IMR-90 (cell line): ENCODE data around the gene PIP5K1A. TPM values are rescaled to one million over a fixed set of nuclear protein-coding genes. Genes with fewer than 3 reads are reported as not detected.

Experiments
- ATAC-seq: fragments of 200-7000 bp; cut with Tn5 transposase; 2 replicates; pipeline ENCODE4 v1.9.1; 2020; ENCODE audit warnings: low read depth, mild to moderate bottlenecking, moderate library complexity
- BruUV-seq: library from RNA; stranded (reverse); fragments of 400-500 nt; replicated peaks from 2 replicates; lab custom pipeline; 2021; lab: Mats Ljungman, UMichigan
- CTCF ChIA-PET: fragments of 300-600 bp; formaldehyde crosslinking; extraction: SDS; loops from one replicate; lab custom pipeline; 2021; ENCODE audit warnings: antibody characterized with exemption; lab: Yijun Ruan, JAX
- POLR2A ChIA-PET: fragments of 300-600 bp; sonication (Branson Sonifier 250); formaldehyde crosslinking; loops from one replicate; lab custom pipeline; 2022; ENCODE audit warnings: antibody characterized with exemption; ENCODE audit not compliant: unreplicated experiment; lab: Charles Lee
- DNase-seq: peaks from one replicate; pipeline ENCODE4 v3.0.0; 2013
- H2AFZ ChIP-seq: replicated peaks from 2 replicates; pipeline ENCODE3; 2013; ENCODE audit warnings: low read length, mild to moderate bottlenecking; ENCODE audit not compliant: poor library complexity
- H2AK5ac ChIP-seq: 2 replicates; pipeline ENCODE4 v1.6.1; 2013; ENCODE audit warnings: low read depth, low read length, inconsistent platforms
- H2AK9ac ChIP-seq: replicated peaks from 2 replicates; pipeline ENCODE3; 2013; ENCODE audit warnings: mild to moderate bottlenecking, low read depth, low read length, moderate library complexity; ENCODE audit not compliant: poor library complexity
- H2BK120ac ChIP-seq: 2 replicates; pipeline ENCODE4 v1.6.1; 2013; ENCODE audit warnings: low read depth, low read length, inconsistent platforms
- H2BK15ac ChIP-seq: 3 replicates; pipeline ENCODE4 v1.6.1; 2013; ENCODE audit warnings: low read depth, low read length, inconsistent platforms
- H2BK20ac ChIP-seq: 2 replicates; pipeline ENCODE4 v1.6.1; 2013; ENCODE audit warnings: low read depth, mild to moderate bottlenecking, inconsistent platforms, low read length, moderate library complexity
- H2BK5ac ChIP-seq: 2 replicates; pipeline ENCODE4 v1.6.1; 2013; ENCODE audit warnings: mild to moderate bottlenecking, low read depth, low read length, inconsistent platforms; ENCODE audit not compliant: poor library complexity, severe bottlenecking
- H3K14ac ChIP-seq: replicated peaks from 2 replicates; pipeline ENCODE4 v1.6.1; 2013; ENCODE audit warnings: low read depth, low read length, inconsistent platforms
- H3K18ac ChIP-seq: 2 replicates; pipeline ENCODE4 v1.6.1; 2013; ENCODE audit warnings: low read depth, low read length, control low read depth
- H3K23ac ChIP-seq: 2 replicates; pipeline ENCODE4 v1.6.1; 2013; ENCODE audit warnings: low read depth, low read length, inconsistent platforms
- H3K27ac ChIP-seq: 2 replicates; pipeline ENCODE4 v1.5.1; 2013; ENCODE audit warnings: mild to moderate bottlenecking, control low read depth, low read length; ENCODE audit not compliant: insufficient read depth
- H3K27me3 ChIP-seq: 2 replicates; pipeline ENCODE4 v1.6.1; 2013; ENCODE audit warnings: low read length; ENCODE audit not compliant: control insufficient read depth, insufficient read depth
- H3K36me3 ChIP-seq: 2 replicates; pipeline ENCODE4 v1.6.1; 2013; ENCODE audit warnings: low read length, mixed read lengths; ENCODE audit not compliant: control insufficient read depth, insufficient read depth
- H3K4ac ChIP-seq: 2 replicates; pipeline ENCODE4 v1.6.1; 2013; ENCODE audit warnings: low read depth, low read length, inconsistent platforms
- H3K4me1 ChIP-seq: 2 replicates; pipeline ENCODE4 v1.6.1; 2013; ENCODE audit warnings: low read length, mixed read lengths; ENCODE audit not compliant: control insufficient read depth, insufficient read depth
- H3K4me2 ChIP-seq: 2 replicates; pipeline ENCODE4 v1.6.1; 2013; ENCODE audit warnings: low read depth, mild to moderate bottlenecking, control low read depth, low read length, moderate library complexity
- H3K4me3 ChIP-seq: 2 replicates; pipeline ENCODE4 v1.5.1; 2013; ENCODE audit warnings: low read depth, mild to moderate bottlenecking, control low read depth, low read length, moderate library complexity; ENCODE audit not compliant: insufficient read depth
- H3K56ac ChIP-seq: 2 replicates; pipeline ENCODE4 v1.6.1; 2013; ENCODE audit warnings: low read length, inconsistent platforms; ENCODE audit not compliant: insufficient read depth; ENCODE audit errors: extremely low read depth
- H3K79me1 ChIP-seq, 2 experiments: 2 replicates each; pipeline ENCODE4 v1.6.1; 2013; ENCODE audit warnings: low read length in 2 of 2, inconsistent platforms in 1 of 2, low read depth in 1 of 2
- H3K9ac ChIP-seq: 2 replicates; pipeline ENCODE4 v1.6.1; 2013; ENCODE audit warnings: low read depth, low read length, control low read depth
- H3K9me1 ChIP-seq: 2 replicates; pipeline ENCODE4 v1.6.1; 2013; ENCODE audit warnings: low read length, inconsistent platforms; ENCODE audit not compliant: insufficient read depth
- H3K9me3 ChIP-seq: 2 replicates; pipeline ENCODE4 v1.6.1; 2013; ENCODE audit warnings: low read length; ENCODE audit not compliant: control insufficient read depth, insufficient read depth
- H4K20me1 ChIP-seq: 2 replicates; pipeline ENCODE4 v1.6.1; 2013; ENCODE audit warnings: low read length, inconsistent platforms; ENCODE audit not compliant: insufficient read depth
- H4K5ac ChIP-seq: 2 replicates; pipeline ENCODE4 v1.6.1; 2013; ENCODE audit warnings: mild to moderate bottlenecking, low read depth, low read length, control low read depth
- H4K8ac ChIP-seq, 2 experiments: 2 replicates each; pipeline ENCODE4 v1.6.1; 2013; ENCODE audit warnings: low read depth in 2 of 2, low read length in 2 of 2, control low read depth in 1 of 2, inconsistent platforms in 1 of 2
- H4K91ac ChIP-seq: 2 replicates; pipeline ENCODE4 v1.6.1; 2013; ENCODE audit warnings: low read depth, low read length, inconsistent platforms; ENCODE audit not compliant: insufficient read depth
- BHLHE40 ChIP-seq: fragments of 150-350 bp; IDR thresholded peaks from 2 replicates; pipeline ENCODE4 v1.6.1; 2016; ENCODE audit warnings: mild to moderate bottlenecking, low read depth, low read length
- MAFK ChIP-seq: IDR thresholded peaks from 2 replicates; pipeline ENCODE4 v1.6.1; 2012; ENCODE audit warnings: low read depth, low read length, improper control_type of control experiment
- NFE2L2 ChIP-seq: fragments of 150-350 bp; IDR thresholded peaks from 2 replicates; pipeline ENCODE4 v1.6.1; 2016; ENCODE audit warnings: low read depth, mild to moderate bottlenecking, low read length
- RFX5 ChIP-seq: IDR thresholded peaks from 2 replicates; pipeline ENCODE4 v1.8.0; 2012; ENCODE audit warnings: low read depth, mild to moderate bottlenecking, low read length, moderate library complexity
- SMC3 ChIP-seq: fragments of 150-350 bp; IDR thresholded peaks from 2 replicates; pipeline ENCODE4 v1.6.1; 2016; ENCODE audit warnings: low read depth, mild to moderate bottlenecking, antibody characterized with exemption, low read length, moderate library complexity
- dilution Hi-C: fragments of 300-500 bp; cut with HindIII; formaldehyde crosslinking; loops from one replicate; pipeline ENCODE4 v1.14.3; 2018; ENCODE audit warnings: low sequenced_read_pairs; ENCODE audit not compliant: unreplicated experiment
- in situ Hi-C: fragments of 300-500 bp; cut with MboI; formaldehyde crosslinking; loops from 3 replicates; pipeline ENCODE4 v1.14.3; 2019; ENCODE audit warnings: low sequenced_read_pairs, inconsistent platforms, mixed read lengths
- intact Hi-C: fragments of 100-400 bp; cut with micrococcal nuclease; formaldehyde crosslinking; loops from 2 replicates; pipeline ENCODE4 v1.10.0; 2022
- polyA plus RNA-seq, 3 experiments: library from polyadenylated mRNA; depleted of rRNA; stranded (reverse); fragments of >200 nt; gene quantifications; 2 replicates each; pipeline ENCODE4 v1.2.3, GENCODE V29; 2012; ENCODE audit warnings: low replicate concordance in 1 of 3
- total RNA-seq: library from RNA; depleted of rRNA; stranded (reverse); fragments of >200 nt; gene quantifications from 2 replicates; pipeline ENCODE4 v1.2.3, GENCODE V29; 2012
- TF ChIP-seq, protein P1 (sequence below): conservative IDR thresholded peaks from 2 replicates; pipeline ENCODE4 v1.5.1; 2012; ENCODE audit warnings: mild to moderate bottlenecking, low read depth, low read length, improper control_type of control experiment

Gene PIP5K1A
- total and polyA plus RNA-seq, 2 of the 4 experiments (the other 2 are of a cell fraction) = 59.1 to 105 TPM

- H3K56ac ChIP-seq = no peak overlapping the region
- DNase-seq (no peak), ATAC-seq (no peak)
- no peak overlapping the region for H2AK9ac ChIP-seq
- no peak overlapping the region for H3K9ac ChIP-seq
- H2AFZ ChIP-seq = no peak overlapping the region
- TF ChIP-seq RFX5 = no peak
- no peak for TF ChIP-seq SMC3
- TF ChIP-seq, protein P1, sequence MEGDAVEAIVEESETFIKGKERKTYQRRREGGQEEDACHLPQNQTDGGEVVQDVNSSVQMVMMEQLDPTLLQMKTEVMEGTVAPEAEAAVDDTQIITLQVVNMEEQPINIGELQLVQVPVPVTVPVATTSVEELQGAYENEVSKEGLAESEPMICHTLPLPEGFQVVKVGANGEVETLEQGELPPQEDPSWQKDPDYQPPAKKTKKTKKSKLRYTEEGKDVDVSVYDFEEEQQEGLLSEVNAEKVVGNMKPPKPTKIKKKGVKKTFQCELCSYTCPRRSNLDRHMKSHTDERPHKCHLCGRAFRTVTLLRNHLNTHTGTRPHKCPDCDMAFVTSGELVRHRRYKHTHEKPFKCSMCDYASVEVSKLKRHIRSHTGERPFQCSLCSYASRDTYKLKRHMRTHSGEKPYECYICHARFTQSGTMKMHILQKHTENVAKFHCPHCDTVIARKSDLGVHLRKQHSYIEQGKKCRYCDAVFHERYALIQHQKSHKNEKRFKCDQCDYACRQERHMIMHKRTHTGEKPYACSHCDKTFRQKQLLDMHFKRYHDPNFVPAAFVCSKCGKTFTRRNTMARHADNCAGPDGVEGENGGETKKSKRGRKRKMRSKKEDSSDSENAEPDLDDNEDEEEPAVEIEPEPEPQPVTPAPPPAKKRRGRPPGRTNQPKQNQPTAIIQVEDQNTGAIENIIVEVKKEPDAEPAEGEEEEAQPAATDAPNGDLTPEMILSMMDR = no peak
- no peak for TF ChIP-seq NFE2L2
- TF ChIP-seq BHLHE40 = no peak
- no peak for TF ChIP-seq MAFK
- in situ Hi-C loops = loop anchor here (5.0 kb wide), 1 partner anchor 62 kb away; no protein-coding TSS in a partner anchor
- dilution Hi-C loops = no loop called here
- no peaks in the 10 kb centered on the region for H4K20me1 ChIP-seq
- H4K91ac ChIP-seq = no peak overlapping the region
- no peak overlapping the region for H3K4me3 ChIP-seq
- no peak overlapping the region for H2AK5ac ChIP-seq
- H3K9me3 ChIP-seq = no peaks in the 10 kb centered on the region
- POLR2A ChIA-PET = no interaction called here
- intact Hi-C loops = no loop called here
- no peak overlapping the region for H3K18ac ChIP-seq
- H2BK120ac ChIP-seq = no peak overlapping the region
- H2BK15ac ChIP-seq = no peak overlapping the region
- H4K5ac ChIP-seq = no peak overlapping the region
- H4K8ac ChIP-seq = no peak overlapping the region
- no peaks in the 10 kb centered on the region for H3K4me1 ChIP-seq
- CTCF ChIA-PET = no interaction called here
- H3K27me3 ChIP-seq = no peaks in the 10 kb centered on the region
- H3K79me1 ChIP-seq = peaks cover 7 to 13% of the 10 kb centered on the region in 2 experiments
- H3K23ac ChIP-seq = no peak overlapping the region
- H3K14ac ChIP-seq = no peak overlapping the region
- no peak overlapping the region for H3K27ac ChIP-seq
- H3K4ac ChIP-seq = no peak overlapping the region
- H2BK20ac ChIP-seq = no peak overlapping the region
- no peak overlapping the region for H3K4me2 ChIP-seq
- no TSS peak for BruUV-seq
- no peak overlapping the region for H2BK5ac ChIP-seq
- H3K9me1 ChIP-seq = no peaks in the 10 kb centered on the region
- H3K36me3 ChIP-seq = peaks cover 40% of the 10 kb centered on the region
Observed at GRCh38 chr1:151159373-151159772, 39.0 kb upstream of the PIP5K1A start.
